BLaER1 treated with 17β-estradiol and CSF1 and Interleukin-3, amounts not matched to agents 10 nM and 100 nM (cell line): ENCODE results near the gene RPL29.
A peak's percentile ranks its signal among the peaks of the same experiment; 100 is the strongest.

Experiments
- H3K27ac ChIP-seq, 11 experiments: shearing (Covaris generic); formaldehyde crosslinking; 2 replicates each; pipeline ENCODE4 v1.8.1; 2022
- H3K27me3 ChIP-seq, 11 experiments: shearing (Covaris generic); formaldehyde crosslinking; 2 replicates each; pipeline ENCODE4 v1.8.1; 2022
- H3K36me3 ChIP-seq, 11 experiments: shearing (Covaris generic); formaldehyde crosslinking; 2 replicates each; pipeline ENCODE4 v1.8.1; 2022
- H3K4me1 ChIP-seq, 10 experiments: shearing (Covaris generic); formaldehyde crosslinking; 2 replicates each; pipeline ENCODE4 v1.8.1; 2022
- H3K4me2 ChIP-seq, 11 experiments: shearing (Covaris generic); formaldehyde crosslinking; 2 replicates each; pipeline ENCODE4 v1.8.1; 2022
- H3K4me3 ChIP-seq, 10 experiments: shearing (Covaris generic); formaldehyde crosslinking; 2 replicates each; pipeline ENCODE4 v1.8.1; 2022
- H3K9ac ChIP-seq, 11 experiments: shearing (Covaris generic); formaldehyde crosslinking; 2 replicates each; pipeline ENCODE4 v1.8.1; 2022
- H3K9me3 ChIP-seq, 11 experiments: shearing (Covaris generic); formaldehyde crosslinking; replicated peaks in 1 of 11; 2 replicates each; pipeline ENCODE4 v1.8.1; 2022
- H4K20me1 ChIP-seq, 11 experiments: shearing (Covaris generic); formaldehyde crosslinking; 2 replicates each; pipeline ENCODE4 v1.8.1; 2022
- Cebpa-rat ChIP-seq, 11 experiments: shearing (Covaris generic); IDR thresholded peaks; 2 replicates each; pipeline ENCODE4 v1.8.1; 2022

Gene RPL29

GRCh38 chr3:52005571-52005986 lies 9.9 kb upstream of the RPL29 start:
- Histone ChIP-seq H3K36me3 (no peaks in the 10 kb centered on the region), H4K20me1 (no peaks in the 10 kb centered on the region; a peak in 1 of 22 replicates), H3K4me2 (peak overlapping the region; percentile 75 to 93 (median 79)), H3K9ac (peak overlapping the region in 7 of 11 experiments; percentile 13 to 56 (median 43); a peak in 11 of 22 replicates), H3K4me1 (peaks cover 28 to 58% (median 44%) of the 10 kb centered on the region in 10 experiments), H3K9me3 (no peaks in the 10 kb centered on the region), H3K27ac (peak overlapping the region in 5 of 11 experiments; percentile 19 to 56 (median 38); a peak in 9 of 22 replicates), H3K27me3 (no peaks in the 10 kb centered on the region), H3K4me3 (peak overlapping the region in 1 of 10 experiments; percentile 20; a peak in 1 of 20 replicates)
- no peak for TF ChIP-seq Cebpa-rat (IDR thresholded peaks at IDR 0.05)

GRCh38 chr3:52004906-52005395 lies 9.3 kb upstream of the RPL29 start:
- Histone ChIP-seq H3K9ac (peak overlapping the region in 7 of 11 experiments; percentile 13 to 56 (median 43); a peak in 11 of 22 replicates), H3K9me3 (no peaks in the 10 kb centered on the region), H3K4me3 (no peak overlapping the region), H4K20me1 (no peaks in the 10 kb centered on the region; a peak in 1 of 22 replicates), H3K27me3 (no peaks in the 10 kb centered on the region), H3K4me2 (peak overlapping the region; percentile 75 to 93 (median 79)), H3K36me3 (no peaks in the 10 kb centered on the region), H3K27ac (peak overlapping the region in 5 of 11 experiments; percentile 19 to 56 (median 38); a peak in 9 of 22 replicates), H3K4me1 (peaks cover 28 to 64% (median 48%) of the 10 kb centered on the region in 10 experiments)
- TF ChIP-seq Cebpa-rat (IDR thresholded peaks at IDR 0.05), result no peak

- Histone ChIP-seq H3K36me3 (no peaks in the 10 kb centered on the region), H3K27me3 (no peaks in the 10 kb centered on the region), H3K9me3 (no peaks in the 10 kb centered on the region), H3K4me1 (peaks cover 28 to 65% (median 50%) of the 10 kb centered on the region in 10 experiments), H3K27ac (no peak overlapping the region; a peak in 1 of 22 replicates), H3K4me3 (no peak overlapping the region), H4K20me1 (no peaks in the 10 kb centered on the region; a peak in 1 of 22 replicates), H3K4me2 (peak overlapping the region; percentile 75 to 93 (median 79); a peak in 21 of 22 replicates), H3K9ac (peak overlapping the region in 9 of 11 experiments; percentile 7 to 56 (median 31); a peak in 9 of 22 replicates)
- TF ChIP-seq Cebpa-rat (IDR thresholded peaks at IDR 0.05), result no peak
Measured at GRCh38 chr3:52004163-52004787, 8.6 kb upstream of the RPL29 start.

GRCh38 chr3:52002748-52003147 lies 7.1 kb upstream of the RPL29 start:
- Histone ChIP-seq H3K9ac (peak overlapping the region in 3 of 11 experiments; percentile 2 to 28 (median 21); a peak in 3 of 22 replicates), H3K27ac (no peak overlapping the region), H4K20me1 (no peaks in the 10 kb centered on the region; a peak in 1 of 22 replicates), H3K36me3 (no peaks in the 10 kb centered on the region), H3K4me1 (peaks cover 28 to 65% (median 50%) of the 10 kb centered on the region in 10 experiments), H3K9me3 (no peaks in the 10 kb centered on the region), H3K4me2 (peak overlapping the region in 5 of 11 experiments; percentile 55 to 67 (median 64); a peak in 5 of 22 replicates), H3K27me3 (no peaks in the 10 kb centered on the region), H3K4me3 (no peak overlapping the region)
- TF ChIP-seq Cebpa-rat (IDR thresholded peaks at IDR 0.05), result no peak

- no peaks in the 10 kb centered on the region for H3K27me3 ChIP-seq
- H3K4me1 ChIP-seq, result peaks cover 27 to 62% (median 47%) of the 10 kb centered on the region in 10 experiments
- H3K36me3 ChIP-seq, result no peaks in the 10 kb centered on the region
- TF ChIP-seq Cebpa-rat (IDR thresholded peaks at IDR 0.05), result no peak
- no peaks in the 10 kb centered on the region for H4K20me1 ChIP-seq
- peak overlapping the region in 3 of 11 experiments; percentile 2 to 14 (median 6); a peak in 1 of 22 replicates for H3K9ac ChIP-seq
- H3K9me3 ChIP-seq, result no peaks in the 10 kb centered on the region
- no peak overlapping the region for H3K27ac ChIP-seq
- no peak overlapping the region for H3K4me3 ChIP-seq
- H3K4me2 ChIP-seq, result peak overlapping the region; percentile 31 to 75 (median 62); a peak in 21 of 22 replicates
Measured at GRCh38 chr3:52001443-52001974, 5.8 kb upstream of the RPL29 start.

- H3K27me3 ChIP-seq, result no peaks in the 10 kb centered on the region
Measured at GRCh38 chr3:51999846-52000245, 4.2 kb upstream of the RPL29 start.

GRCh38 chr3:51998774-51999173 lies 3.1 kb upstream of the RPL29 start:
- Histone ChIP-seq H4K20me1 (peaks cover 5 to 13% (median 10%) of the 10 kb centered on the region in 11 experiments; a peak in 16 of 22 replicates), H3K4me1 (peaks cover 12 to 49% (median 32%) of the 10 kb centered on the region in 10 experiments), H3K27me3 (no peaks in the 10 kb centered on the region), H3K4me2 (no peak overlapping the region), H3K27ac (no peak overlapping the region), H3K4me3 (no peak overlapping the region), H3K9ac (peak overlapping the region in 1 of 11 experiments; percentile 40; a peak in 1 of 22 replicates), H3K36me3 (peaks cover 14 to 16% (median 15%) of the 10 kb centered on the region in 11 experiments), H3K9me3 (no peaks in the 10 kb centered on the region)
- TF ChIP-seq Cebpa-rat (IDR thresholded peaks at IDR 0.05), result no peak

More at GRCh38 chr3:51999846-52000245, 4.2 kb upstream of the RPL29 start:
- Histone ChIP-seq H3K4me2 (peak overlapping the region in 4 of 11 experiments; percentile 6 to 27 (median 23); a peak in 5 of 22 replicates), H4K20me1 (peaks cover 0 to 2% (median 0%) of the 10 kb centered on the region in 11 experiments; a peak in 3 of 22 replicates), H3K4me1 (peaks cover 12 to 49% (median 32%) of the 10 kb centered on the region in 10 experiments), H3K36me3 (peaks cover 3 to 5% (median 5%) of the 10 kb centered on the region in 11 experiments), H3K9ac (peak overlapping the region in 6 of 11 experiments; percentile 12 to 44 (median 22); a peak in 4 of 22 replicates), H3K27ac (no peak overlapping the region), H3K4me3 (no peak overlapping the region), H3K9me3 (no peaks in the 10 kb centered on the region)
- TF ChIP-seq Cebpa-rat (IDR thresholded peaks at IDR 0.05), result no peak

- H3K9me3 ChIP-seq, result no peaks in the 10 kb centered on the region
Measured at GRCh38 chr3:51997935-51998596, 2.4 kb upstream of the RPL29 start.

More at GRCh38 chr3:51997935-51998596, 2.4 kb upstream of the RPL29 start:
- H3K4me2 ChIP-seq, result no peak overlapping the region
- H3K27me3 ChIP-seq, result no peaks in the 10 kb centered on the region
- peaks cover 20 to 23% (median 22%) of the 10 kb centered on the region in 11 experiments for H3K36me3 ChIP-seq
- H4K20me1 ChIP-seq, result peaks cover 12 to 20% (median 17%) of the 10 kb centered on the region in 11 experiments; a peak in 18 of 22 replicates
- H3K4me3 ChIP-seq, result no peak overlapping the region
- H3K9ac ChIP-seq, result peak overlapping the region in 2 of 11 experiments; percentile 10 to 51; a peak in 3 of 22 replicates
- no peak overlapping the region for H3K27ac ChIP-seq
- H3K4me1 ChIP-seq, result peaks cover 20 to 52% (median 39%) of the 10 kb centered on the region in 10 experiments
- no peak for TF ChIP-seq Cebpa-rat (IDR thresholded peaks at IDR 0.05)
